GM19455 (cell line): ENCODE results near the gene RASSF5.
"Not testable (repeated sequence)": the region's sequence is repeated elsewhere in the genome, so short reads cannot be mapped to it uniquely, and the experiment has no call there.

Experiments used
- ATAC-seq: cut with Tn5 transposase; IDR thresholded peaks from one replicate; pipeline ENCODE4 v1.9.1; 2021; ENCODE audit not compliant: unreplicated experiment

RASSF5 gene

GRCh38 chr1:206566999-206567398 lies 59.7 kb downstream of the RASSF5 start:
- no peak for ATAC-seq

GRCh38 chr1:206568256-206568655 lies 60.9 kb downstream of the RASSF5 start:
- ATAC-seq: no peak

GRCh38 chr1:206568779-206569352 lies 61.5 kb downstream of the RASSF5 start:
- ATAC-seq: no peak

GRCh38 chr1:206569556-206569955 lies 62.2 kb downstream of the RASSF5 start:
- ATAC-seq: no peak

- no peak for ATAC-seq
Measured at GRCh38 chr1:206570529-206570928, 63.2 kb downstream of the RASSF5 start.

- no peak for ATAC-seq
Measured at GRCh38 chr1:206572835-206573234, 65.5 kb downstream of the RASSF5 start.

GRCh38 chr1:206573319-206573718 lies 66.0 kb downstream of the RASSF5 start:
- ATAC-seq: no peak

- ATAC-seq: no peak
Measured at GRCh38 chr1:206573762-206574161, 66.4 kb downstream of the RASSF5 start.

GRCh38 chr1:206575165-206575893 lies 68.0 kb downstream of the RASSF5 start:
- ATAC-seq: no peak

GRCh38 chr1:206575894-206576737 lies 68.8 kb downstream of the RASSF5 start:
- ATAC-seq: no peak

GRCh38 chr1:206577626-206578025 lies 70.3 kb downstream of the RASSF5 start:
- ATAC-seq: no peak

GRCh38 chr1:206578068-206578977 lies 71.0 kb downstream of the RASSF5 start:
- ATAC-seq: no peak

GRCh38 chr1:206578978-206579374 lies 71.6 kb downstream of the RASSF5 start:
- no peak for ATAC-seq

GRCh38 chr1:206579747-206580437 lies 72.6 kb downstream of the RASSF5 start:
- ATAC-seq: peak; percentile 74

- ATAC-seq: peak; percentile 13
Measured at GRCh38 chr1:206580438-206581113, 73.2 kb downstream of the RASSF5 start.

GRCh38 chr1:206581114-206581497 lies 73.8 kb downstream of the RASSF5 start:
- not testable (repeated sequence) for ATAC-seq

GRCh38 chr1:206581571-206581981 lies 74.2 kb downstream of the RASSF5 start:
- no peak for ATAC-seq

- ATAC-seq: no peak
Measured at GRCh38 chr1:206582537-206582936, 75.2 kb downstream of the RASSF5 start.

- no peak for ATAC-seq
Measured at GRCh38 chr1:206582971-206583706, 75.8 kb downstream of the RASSF5 start.
